Measurements from ENCODE around the gene DGKB.

DNA sequence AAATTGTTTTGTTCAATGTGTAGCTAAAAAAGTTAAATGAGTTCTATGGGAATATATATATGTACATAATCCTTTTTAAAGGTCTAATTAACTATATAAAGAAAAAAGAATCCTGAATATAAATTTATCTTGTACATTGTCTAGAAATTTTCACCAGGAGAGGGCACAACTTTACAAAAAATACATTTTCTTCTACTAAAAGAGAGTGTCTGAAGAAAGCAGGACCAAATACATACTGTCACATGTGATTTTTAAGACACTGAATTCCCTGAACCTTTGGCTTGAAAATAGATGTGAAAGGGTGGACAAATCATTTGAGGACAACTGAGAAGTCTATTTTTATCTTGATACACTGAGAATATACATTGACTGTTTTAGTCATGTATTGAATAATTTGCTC is 204.3 kb downstream of the DGKB start:
- TF ChIP-seq, protein P1, sequence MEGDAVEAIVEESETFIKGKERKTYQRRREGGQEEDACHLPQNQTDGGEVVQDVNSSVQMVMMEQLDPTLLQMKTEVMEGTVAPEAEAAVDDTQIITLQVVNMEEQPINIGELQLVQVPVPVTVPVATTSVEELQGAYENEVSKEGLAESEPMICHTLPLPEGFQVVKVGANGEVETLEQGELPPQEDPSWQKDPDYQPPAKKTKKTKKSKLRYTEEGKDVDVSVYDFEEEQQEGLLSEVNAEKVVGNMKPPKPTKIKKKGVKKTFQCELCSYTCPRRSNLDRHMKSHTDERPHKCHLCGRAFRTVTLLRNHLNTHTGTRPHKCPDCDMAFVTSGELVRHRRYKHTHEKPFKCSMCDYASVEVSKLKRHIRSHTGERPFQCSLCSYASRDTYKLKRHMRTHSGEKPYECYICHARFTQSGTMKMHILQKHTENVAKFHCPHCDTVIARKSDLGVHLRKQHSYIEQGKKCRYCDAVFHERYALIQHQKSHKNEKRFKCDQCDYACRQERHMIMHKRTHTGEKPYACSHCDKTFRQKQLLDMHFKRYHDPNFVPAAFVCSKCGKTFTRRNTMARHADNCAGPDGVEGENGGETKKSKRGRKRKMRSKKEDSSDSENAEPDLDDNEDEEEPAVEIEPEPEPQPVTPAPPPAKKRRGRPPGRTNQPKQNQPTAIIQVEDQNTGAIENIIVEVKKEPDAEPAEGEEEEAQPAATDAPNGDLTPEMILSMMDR (optimal IDR thresholded peaks at IDR 0.05 in 1 of 3, IDR thresholded peaks at IDR 0.05 in 1 of 3, conservative IDR thresholded peaks at IDR 0.05 in 1 of 3; ENCODE audit: extremely low read depth in 1 of 3, insufficient read depth in 2 of 3, low read length in 3 of 3) = no peak
- TF ChIP-seq EZH2 (IDR thresholded peaks at IDR 0.05; ENCODE audit: low read length) = no peak

All from keratinocyte (primary cell).